Measurements from ENCODE around the gene NOPCHAP1.

The NOPCHAP1 gene

GRCh38 chr12:105020241-105020962 is 34.3 kb downstream of the NOPCHAP1 start:
- no peak for DNase-seq (ENCODE audit: low spot score)

DNA sequence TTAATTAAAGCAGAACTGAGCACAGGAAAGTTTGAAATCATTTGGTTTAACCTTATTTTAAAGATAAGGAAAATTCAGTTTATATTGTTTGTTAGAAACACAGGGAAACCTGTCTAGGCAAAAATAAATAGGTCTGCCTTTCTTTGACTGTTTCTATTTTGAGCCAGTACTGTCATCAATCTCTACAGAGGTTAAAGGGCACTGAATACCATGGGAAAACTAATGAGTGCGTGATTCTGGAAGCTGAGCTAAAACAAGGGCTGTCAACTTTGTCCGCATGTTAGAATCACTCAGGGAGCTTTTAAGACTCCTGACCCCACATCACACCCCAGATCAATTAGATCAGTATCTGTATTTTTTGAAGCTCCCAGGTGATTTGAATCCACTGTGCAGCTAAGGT is 38.8 kb downstream of the NOPCHAP1 start:
- DNase-seq (ENCODE audit: low spot score), result no peak

- no peak for DNase-seq (ENCODE audit: low spot score)
These were observed 39.8 kb downstream of the NOPCHAP1 start for GRCh38 chr12:105025890-105026289.

- DNase-seq (ENCODE audit: low spot score), result no peak
These were observed 40.3 kb downstream of the NOPCHAP1 start for GRCh38 chr12:105026411-105026810.

DNA sequence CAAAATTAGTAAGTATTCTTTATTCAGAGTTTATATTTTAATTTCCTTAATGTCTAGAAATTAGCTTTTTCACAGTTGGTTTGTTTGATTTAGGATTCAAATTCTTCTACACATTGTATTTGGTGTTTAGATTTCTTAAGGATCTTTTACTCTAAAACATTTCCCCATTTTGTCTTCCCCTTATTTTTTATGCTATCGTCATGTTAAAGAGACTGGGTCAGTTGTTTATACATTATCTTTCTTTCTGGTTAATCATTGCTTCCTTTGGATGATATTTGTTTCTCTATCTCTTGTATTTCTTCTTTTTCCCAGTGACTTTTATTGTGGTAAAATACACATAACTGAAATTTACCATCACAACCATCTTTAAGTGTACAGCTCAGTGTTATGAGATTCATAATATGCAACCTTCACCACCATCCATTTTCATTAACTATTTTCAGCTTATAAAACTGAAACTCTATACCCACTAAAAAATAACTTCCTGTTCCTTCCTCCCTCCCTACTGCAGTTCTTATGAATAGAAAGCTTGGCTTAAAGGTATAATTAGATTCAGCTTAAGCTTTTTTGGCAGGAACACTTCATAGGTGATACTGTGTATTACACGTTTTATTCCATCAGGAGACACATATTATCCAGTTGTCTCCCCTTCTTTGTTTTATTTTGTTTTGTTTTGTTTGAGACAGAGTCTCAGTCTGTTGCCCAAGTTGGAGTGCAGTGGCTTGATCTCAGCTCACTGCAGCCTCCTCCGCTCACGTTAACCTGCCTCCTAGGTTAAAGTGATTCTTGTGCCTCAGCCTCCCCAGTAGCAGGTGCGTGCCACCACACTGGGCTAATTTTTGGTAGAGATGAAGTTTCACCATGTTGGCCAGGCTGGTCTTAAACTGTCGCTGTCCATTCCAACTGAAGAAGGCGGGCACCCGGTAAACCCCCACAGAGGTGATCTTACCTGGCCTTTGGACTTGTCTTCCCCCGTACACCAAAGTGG is 45.0 kb downstream of the NOPCHAP1 start:
- DNase-seq (ENCODE audit: low spot score), result no peak

DNA sequence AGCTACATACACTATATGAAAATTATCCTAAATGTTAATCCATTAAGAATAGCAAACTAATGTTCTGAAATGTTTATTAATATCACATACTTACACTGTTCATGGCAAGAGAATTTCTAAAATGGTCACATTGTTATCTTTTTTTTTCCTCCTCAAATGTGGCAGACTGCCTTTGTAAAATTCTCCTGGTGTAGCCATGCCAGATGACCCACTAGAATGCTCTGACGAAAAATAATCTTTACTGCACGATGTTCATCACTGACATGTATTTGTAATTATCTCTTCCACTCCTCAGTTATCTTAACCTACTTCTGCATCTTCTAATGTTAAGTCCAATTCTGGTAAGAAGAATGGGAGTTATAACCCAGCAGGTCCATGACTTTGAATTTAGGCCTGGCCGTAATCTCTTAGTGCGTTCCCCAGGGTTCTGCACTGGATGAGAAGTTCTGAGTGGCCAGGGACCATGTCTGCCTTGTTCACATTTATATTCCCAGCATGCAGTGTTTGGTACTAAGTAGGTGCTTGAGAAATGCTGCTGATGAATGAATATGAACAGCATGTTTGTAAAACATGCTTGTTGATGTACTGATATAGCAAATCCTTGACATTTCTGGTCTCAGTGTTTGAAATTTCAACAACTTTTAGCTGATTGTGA is 46.7 kb downstream of the NOPCHAP1 start:
- DNase-seq (ENCODE audit: low spot score), result no peak

GRCh38 chr12:105033851-105034250 is 47.7 kb downstream of the NOPCHAP1 start:
- no peak for DNase-seq (ENCODE audit: low spot score)
